Caco-2 (cell line): Measurements from ENCODE around the gene ETDB. TPM values are rescaled to one million over a fixed set of nuclear protein-coding genes. Genes with fewer than 3 reads are reported as not detected.
A peak's percentile ranks its signal among the peaks of the same experiment; 100 is the strongest.

Source experiments
- BruUV-seq: library from RNA; stranded (reverse); fragments of 400-500 nt; replicated peaks from 2 replicates; lab custom pipeline; 2021; lab: Mats Ljungman, UMichigan
- CTCF ChIA-PET: fragments of 300-600 bp; sonication (Branson Sonifier 250); formaldehyde crosslinking; loops from one replicate; lab custom pipeline; 2022; ENCODE audit warnings: antibody characterized with exemption; lab: Charles Lee
- POLR2A ChIA-PET: fragments of 300-600 bp; sonication (Branson Sonifier 250); formaldehyde crosslinking; loops from one replicate; lab custom pipeline; 2022; ENCODE audit warnings: antibody characterized with exemption; lab: Charles Lee
- DNase-seq, 2 experiments: peaks; one replicate each; pipeline versions ENCODE4 v3.0.0 to v3.0.0-alpha.2; 2020 to 2022
- H3K27me3 ChIP-seq: replicated peaks from 2 replicates; pipeline ENCODE4 v1.6.0; 2011; ENCODE audit warnings: low read length; ENCODE audit not compliant: control insufficient read depth, insufficient read depth
- H3K36me3 ChIP-seq: 2 replicates; pipeline ENCODE4 v1.5.1; 2011; ENCODE audit warnings: low read length; ENCODE audit not compliant: control insufficient read depth, insufficient read depth
- H3K4me1 ChIP-seq: fragments of 250-450 bp; sonication (Bioruptor Pico); 2 replicates; pipeline ENCODE4 v1.5.1; 2020; ENCODE audit warnings: mild to moderate bottlenecking
- H3K4me3 ChIP-seq: 2 replicates; pipeline ENCODE4 v1.5.1; 2011; ENCODE audit warnings: low read depth, mild to moderate bottlenecking, control low read depth, low read length
- H3K9me3 ChIP-seq: fragments of 250-450 bp; sonication (Bioruptor Pico); 2 replicates; pipeline ENCODE4 v1.5.1; 2020; ENCODE audit warnings: mild to moderate bottlenecking, moderate library complexity
- H3K27ac Mint-ChIP-seq: one replicate; pipeline ENCODE4 v1.8.0; 2022; ENCODE audit warnings: mixed read lengths; ENCODE audit not compliant: unreplicated experiment
- H3K27me3 Mint-ChIP-seq: one replicate; pipeline ENCODE4 v1.8.0; 2022; ENCODE audit warnings: mixed read lengths; ENCODE audit not compliant: insufficient read depth, unreplicated experiment
- H3K36me3 Mint-ChIP-seq: one replicate; pipeline ENCODE4 v1.8.0; 2022; ENCODE audit warnings: mild to moderate bottlenecking, mixed read lengths; ENCODE audit not compliant: insufficient read depth, unreplicated experiment
- H3K4me1 Mint-ChIP-seq: one replicate; pipeline ENCODE4 v1.8.0; 2022; ENCODE audit warnings: low read depth, mixed read lengths; ENCODE audit not compliant: unreplicated experiment
- H3K4me3 Mint-ChIP-seq: one replicate; pipeline ENCODE4 v1.8.0; 2022; ENCODE audit warnings: mild to moderate bottlenecking, moderate library complexity, mixed read lengths; ENCODE audit not compliant: unreplicated experiment
- H3K9me3 Mint-ChIP-seq: one replicate; pipeline ENCODE4 v1.8.0; 2022; ENCODE audit warnings: mixed read lengths; ENCODE audit not compliant: unreplicated experiment
- intact Hi-C: fragments of 100-400 bp; cut with micrococcal nuclease; formaldehyde crosslinking; loops from one replicate; pipeline ENCODE4 v1.10.0; 2022; ENCODE audit not compliant: unreplicated experiment
- total RNA-seq: library from RNA; stranded (reverse); gene quantifications from 2 replicates; pipeline ENCODE4 v1.2.3, GENCODE V29; 2022
- TF ChIP-seq, protein P1 (sequence below), 2 experiments: fragments of 200-600 bp in 1 of 2; IDR thresholded peaks; 1 replicate in 1 of 2; 2 replicates in 1 of 2; pipeline versions ENCODE4 v1.5.1 to v1.8.0; 2011 to 2022; ENCODE audit warnings: antibody characterized with exemption in 1 of 2, control low read depth in 1 of 2, inconsistent platforms in 1 of 2, low read depth in 1 of 2, low read length in 1 of 2, mild to moderate bottlenecking in 1 of 2, moderate library complexity in 1 of 2; ENCODE audit not compliant: insufficient read depth in 1 of 2, severe bottlenecking in 1 of 2, unreplicated experiment in 1 of 2

The ETDB gene
- total RNA-seq, 1 experiment from 2014 or later, result not detected

DNA sequence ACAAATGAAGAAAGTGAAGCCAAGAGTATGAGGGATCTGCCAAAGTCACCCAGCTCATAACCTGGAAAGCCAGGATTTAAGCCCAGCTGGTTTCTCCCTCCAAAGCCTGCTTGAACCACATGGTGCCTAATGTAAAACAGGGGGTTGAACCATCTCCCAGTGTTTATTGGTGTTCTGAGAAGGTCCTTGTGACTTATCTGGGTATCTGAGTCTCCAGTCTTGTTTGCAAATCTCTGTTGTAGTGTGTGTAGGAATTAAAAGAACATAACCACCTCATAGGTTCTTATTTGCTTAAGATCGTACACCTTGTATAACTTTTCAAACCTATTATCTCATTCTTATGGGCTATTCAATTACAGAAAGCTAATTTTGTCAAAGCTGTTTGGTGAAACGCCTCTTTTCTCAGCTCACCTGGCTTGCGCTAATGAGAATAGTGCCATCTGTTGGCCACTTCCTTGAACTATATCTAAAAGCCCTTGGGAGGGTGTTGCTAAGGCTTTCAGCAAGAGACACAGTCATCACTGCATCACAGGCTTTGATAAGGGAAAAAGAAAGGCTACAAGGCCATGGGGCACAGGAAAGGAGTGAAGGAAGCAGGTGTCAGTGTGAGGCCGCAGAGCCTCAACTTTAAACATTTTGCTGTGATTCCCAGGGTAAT lies 34.0 kb downstream of the ETDB start:
- TF ChIP-seq, protein P1, sequence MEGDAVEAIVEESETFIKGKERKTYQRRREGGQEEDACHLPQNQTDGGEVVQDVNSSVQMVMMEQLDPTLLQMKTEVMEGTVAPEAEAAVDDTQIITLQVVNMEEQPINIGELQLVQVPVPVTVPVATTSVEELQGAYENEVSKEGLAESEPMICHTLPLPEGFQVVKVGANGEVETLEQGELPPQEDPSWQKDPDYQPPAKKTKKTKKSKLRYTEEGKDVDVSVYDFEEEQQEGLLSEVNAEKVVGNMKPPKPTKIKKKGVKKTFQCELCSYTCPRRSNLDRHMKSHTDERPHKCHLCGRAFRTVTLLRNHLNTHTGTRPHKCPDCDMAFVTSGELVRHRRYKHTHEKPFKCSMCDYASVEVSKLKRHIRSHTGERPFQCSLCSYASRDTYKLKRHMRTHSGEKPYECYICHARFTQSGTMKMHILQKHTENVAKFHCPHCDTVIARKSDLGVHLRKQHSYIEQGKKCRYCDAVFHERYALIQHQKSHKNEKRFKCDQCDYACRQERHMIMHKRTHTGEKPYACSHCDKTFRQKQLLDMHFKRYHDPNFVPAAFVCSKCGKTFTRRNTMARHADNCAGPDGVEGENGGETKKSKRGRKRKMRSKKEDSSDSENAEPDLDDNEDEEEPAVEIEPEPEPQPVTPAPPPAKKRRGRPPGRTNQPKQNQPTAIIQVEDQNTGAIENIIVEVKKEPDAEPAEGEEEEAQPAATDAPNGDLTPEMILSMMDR (IDR thresholded peaks at IDR 0.05; ENCODE audit: insufficient read depth in 1 of 2, low read depth in 1 of 2, low read length in 1 of 2, severe bottlenecking in 1 of 2, unreplicated experiment in 1 of 2), result peak; percentile 18 to 60
- H3K4me3 Mint-ChIP-seq, result no peak overlapping the region
- no peaks in the 10 kb centered on the region for H3K36me3 Mint-ChIP-seq
- Histone ChIP-seq H3K4me1 (no peaks in the 10 kb centered on the region), H3K27me3 (no peaks in the 10 kb centered on the region), H3K9me3 (no peaks in the 10 kb centered on the region), H3K4me3 (no peak overlapping the region), H3K36me3 (no peaks in the 10 kb centered on the region)
- no peaks in the 10 kb centered on the region for H3K4me1 Mint-ChIP-seq
- peaks cover 2% of the 10 kb centered on the region for H3K27me3 Mint-ChIP-seq
- H3K27ac Mint-ChIP-seq, result no peak overlapping the region
- intact Hi-C loops, result loop anchor here (1.0 kb wide), 1 partner anchor 20 kb away; no protein-coding TSS in a partner anchor
- ChIA-PET CTCF (interaction anchor here (1.0 kb wide), 3 partner anchors 11 to 100 kb away, joined by 3 to 6 read pairs (median 5); partner anchors contain the start of gene RTL8A), POLR2A (interaction anchor here (1.0 kb wide), 2 partner anchors 34 to 82 kb away, joined by 4 read pairs; partner anchors contain the start of gene RTL8A)
- BruUV-seq, result no TSS peak
- DNase-seq, result peak in 1 of 2 experiments; percentile 60
- no peaks in the 10 kb centered on the region for H3K9me3 Mint-ChIP-seq

GRCh38 chrX:135081693-135082404 lies 38.5 kb downstream of the ETDB start:
- no peaks in the 10 kb centered on the region for H3K36me3 Mint-ChIP-seq
- H3K36me3 ChIP-seq, result no peaks in the 10 kb centered on the region
- H3K4me1 Mint-ChIP-seq, result no peaks in the 10 kb centered on the region
- H3K27me3 ChIP-seq, result no peaks in the 10 kb centered on the region
- TF ChIP-seq, protein P1 (IDR thresholded peaks at IDR 0.05; ENCODE audit: insufficient read depth in 1 of 2, low read depth in 1 of 2, low read length in 1 of 2, severe bottlenecking in 1 of 2, unreplicated experiment in 1 of 2), result no peak
- no peak overlapping the region for H3K4me3 ChIP-seq
- no peak overlapping the region for H3K27ac Mint-ChIP-seq
- ChIA-PET CTCF (no interaction called here), POLR2A (no interaction called here)
- no peaks in the 10 kb centered on the region for H3K27me3 Mint-ChIP-seq
- H3K4me3 Mint-ChIP-seq, result no peak overlapping the region
- no peaks in the 10 kb centered on the region for H3K9me3 ChIP-seq
- DNase-seq, result no peak
- intact Hi-C loops, result no loop called here
- H3K4me1 ChIP-seq, result no peaks in the 10 kb centered on the region
- H3K9me3 Mint-ChIP-seq, result peaks cover 1% of the 10 kb centered on the region
- BruUV-seq, result no TSS peak

Other genes with a start within 250 kb of the ETDB start
- 37.3 and 40.9 TPM in 2 replicates for gene MOSPD1, start 205.3 kb downstream of the ETDB start, total RNA-seq
- 6.0 and 7.9 TPM in 2 replicates for gene SMIM10, start 129.5 kb downstream of the ETDB start, total RNA-seq
- 15.5 and 16.1 TPM in 2 replicates for gene RTL8B, start 98.0 kb downstream of the ETDB start, total RNA-seq
- gene RTL8C, start 88.2 kb downstream of the ETDB start, total RNA-seq, result 61.5 and 64.6 TPM in 2 replicates
- gene RTL8A, start 68.4 kb downstream of the ETDB start, total RNA-seq, result 52.3 and 55.2 TPM in 2 replicates
- gene SMIM10L2B, start 21.8 kb downstream of the ETDB start, total RNA-seq, result 0.42 and 0.79 TPM in 2 replicates
- not detected in 2 replicates for gene CT55, start 50.9 kb upstream of the ETDB start, total RNA-seq
- gene ETDA, start 131.5 kb upstream of the ETDB start, total RNA-seq, result not detected in 2 replicates
- gene ETDC, start 189.0 kb upstream of the ETDB start, total RNA-seq, result not detected in 2 replicates
- gene ZNF75D, start 223.6 kb upstream of the ETDB start, total RNA-seq, result 6.9 and 7.1 TPM in 2 replicates
- gene ZNF449, start 224.3 kb upstream of the ETDB start, total RNA-seq, result 3.6 and 4.0 TPM in 2 replicates